GM12878 (cell line): ENCODE data around the gene ITGB5. TPM values are rescaled to one million over a fixed set of nuclear protein-coding genes. Genes with fewer than 3 reads are reported as not detected.

ENCODE experiments used
- BCL3 ChIP-seq: IDR thresholded peaks from 2 replicates; pipeline ENCODE4 v1.6.1; 2011; ENCODE audit warnings: borderline replicate concordance, low read depth, mild to moderate bottlenecking, moderate library complexity, low read length; ENCODE audit not compliant: insufficient read depth, poor library complexity, severe bottlenecking
- BRCA1 ChIP-seq: IDR thresholded peaks from 2 replicates; pipeline ENCODE4 v1.6.1; 2011; ENCODE audit warnings: low read depth, low read length, improper control_type of control experiment
- CEBPB ChIP-seq, 2 experiments: fragments of 150-350 bp in 1 of 2; IDR thresholded peaks; 2 replicates each; pipeline ENCODE4 v1.6.1; 2012 to 2014; ENCODE audit warnings: low read depth in 2 of 2, low read length in 2 of 2, borderline replicate concordance in 1 of 2, inconsistent platforms in 1 of 2
- CEBPZ ChIP-seq: fragments of 150-350 bp; IDR thresholded peaks from 2 replicates; pipeline ENCODE4 v1.6.1; 2016; ENCODE audit warnings: low read depth, low read length
- CHD2 ChIP-seq: IDR thresholded peaks from 2 replicates; pipeline ENCODE4 v1.6.1; 2011; ENCODE audit warnings: low read depth, low read length, improper control_type of control experiment, borderline replicate concordance
- E2F4 ChIP-seq: IDR thresholded peaks from 2 replicates; pipeline ENCODE4 v1.6.1; 2012; ENCODE audit warnings: low read depth, low read length, improper control_type of control experiment
- HDGF ChIP-seq: fragments of 450-650 bp; IDR thresholded peaks from 2 replicates; pipeline ENCODE4 v1.6.1; 2016; ENCODE audit warnings: antibody characterized with exemption
- RAD21 ChIP-seq: IDR thresholded peaks from 2 replicates; pipeline ENCODE4 v1.6.1; 2011; ENCODE audit warnings: mild to moderate bottlenecking, low read depth, low read length, moderate library complexity; ENCODE audit not compliant: insufficient read depth
- REST ChIP-seq: IDR thresholded peaks from 2 replicates; pipeline ENCODE4 v1.6.1; 2012; ENCODE audit warnings: mild to moderate bottlenecking, low read depth, low read length
- RUNX3 ChIP-seq: IDR thresholded peaks from 2 replicates; pipeline ENCODE4 v1.6.1; 2012; ENCODE audit warnings: low read length, inconsistent platforms
- ZBTB33 ChIP-seq: fragments of 450-650 bp; IDR thresholded peaks from 2 replicates; pipeline ENCODE4 v1.6.1; 2017; ENCODE audit warnings: mild to moderate bottlenecking
- ZNF274 ChIP-seq: IDR thresholded peaks from one replicate; pipeline ENCODE4 v1.8.0; 2011; ENCODE audit not compliant: insufficient read length, insufficient read depth
- ZNF384 ChIP-seq: IDR thresholded peaks from 2 replicates; pipeline ENCODE4 v1.6.1; 2012; ENCODE audit warnings: low read depth, mild to moderate bottlenecking, low read length, improper control_type of control experiment, borderline replicate concordance
- polyA plus RNA-seq, 11 experiments: library from polyadenylated mRNA; depleted of rRNA in 4 of 11; unstranded in 6 of 11; stranded (reverse) in 5 of 11; fragments of >200 nt; fragmentation: Nextera tagmentation in 4 of 11; fragmentation: Illumina TruSeq in 1 of 11; extraction: Ambion mirVana in 4 of 11; extraction: Trizol in 1 of 11; gene quantifications; 1 replicate in 1 of 11; 2 replicates in 10 of 11; pipeline versions ENCODE4 v1.2.1 to v1.2.3, GENCODE V29; 2011 to 2016; ENCODE audit warnings: inconsistent platforms in 2 of 11, missing spikeins in 2 of 11, low read depth in 1 of 11
- total RNA-seq, 4 experiments: library from RNA; depleted of rRNA in 3 of 4; stranded (reverse); fragments of >200 nt in 3 of 4; fragmentation: Illumina TruSeq in 1 of 4; extraction: Trizol in 1 of 4; gene quantifications; 2 replicates each; pipeline versions ENCODE4 v1.2.1 to v1.2.3, GENCODE V29; 2013 to 2021

Gene ITGB5
- total and polyA plus RNA-seq, 10 of the 15 experiments (the other 5 are each of a cell fraction or from before 2014, with no cell fraction given), result 0.05 to 10.0 (median 0.83) TPM; not detected in 2

- TF ChIP-seq REST, result no peak
- no peak for TF ChIP-seq HDGF
- no peak for TF ChIP-seq BCL3
- no peak for TF ChIP-seq ZNF384
- no peak for TF ChIP-seq E2F4
- no peak for TF ChIP-seq ZBTB33
- TF ChIP-seq BRCA1, result no peak
- TF ChIP-seq RAD21, result no peak
- TF ChIP-seq CHD2, result no peak
- no peak for TF ChIP-seq CEBPB (IDR thresholded peaks at IDR 0.05; ENCODE audit: borderline replicate concordance in 1 of 2, low read depth in 2 of 2, low read length in 2 of 2)
- no peak for TF ChIP-seq CEBPZ
- no peak for TF ChIP-seq ZNF274
- TF ChIP-seq RUNX3, result no peak
These were observed 43.5 kb downstream of the ITGB5 start (continued) for GRCh38 chr3:124843506-124844177.
